Tibial artery (tissue), 4 donors: ENCODE data around the gene SLC13A4.
"Not testable (repeated sequence)": the region's sequence is repeated elsewhere in the genome, so short reads cannot be mapped to it uniquely, and the experiment has no call there.

Experiments
- DNase-seq, 2 donors: peaks; one replicate each; pipeline ENCODE4 v3.0.0-alpha.2; 2019
- H3K27ac ChIP-seq, 2 donors: fragments of 200-600 bp; sonication (generic) in 1 of 2; 1 replicate in 1 of 2; 2 replicates in 1 of 2; pipeline ENCODE4 v1.5.1; 2018 to 2019; ENCODE audit warnings: mild to moderate bottlenecking in 1 of 2
- H3K27me3 ChIP-seq, 2 donors: fragments of 200-600 bp; sonication (generic) in 1 of 2; one replicate each; pipeline versions ENCODE4 v1.5.1 to v1.6.0; 2016 to 2019
- H3K36me3 ChIP-seq, 3 donors: fragments of 200-600 bp; sonication (generic) in 2 of 3; one replicate each; pipeline ENCODE4 v1.5.1; 2016 to 2019; ENCODE audit warnings: mild to moderate bottlenecking in 2 of 3
- H3K4me1 ChIP-seq, 4 donors: fragments of 200-600 bp; sonication (generic) in 2 of 4; 1 replicate in 3 of 4; 2 replicates in 1 of 4; pipeline ENCODE4 v1.5.1; 2016 to 2019
- H3K4me3 ChIP-seq, 2 donors: fragments of 200-600 bp; sonication (generic) in 1 of 2; 1 replicate in 1 of 2; 2 replicates in 1 of 2; pipeline ENCODE4 v1.5.1; 2018 to 2019; ENCODE audit warnings: mild to moderate bottlenecking in 2 of 2
- H3K9me3 ChIP-seq, 3 donors: fragments of 200-600 bp; sonication (generic) in 1 of 3; one replicate each; pipeline ENCODE4 v1.5.1; 2016 to 2019
- CTCF ChIP-seq, 2 experiments: fragments of 200-600 bp in 1 of 2; fragments of 450-650 bp in 1 of 2; IDR thresholded peaks; one replicate each; pipeline ENCODE4 v1.5.1; 2017 to 2019; ENCODE audit warnings: antibody characterized with exemption in 2 of 2, mild to moderate bottlenecking in 1 of 2, moderate library complexity in 1 of 2
- intact Hi-C: fragments of 100-400 bp; cut with DNase I; formaldehyde crosslinking; loops from one replicate; pipeline ENCODE4 v1.15.0; 2023; ENCODE audit warnings: low total_unique reads

SLC13A4 gene

GRCh38 chr7:135644154-135644553 is 83.8 kb downstream of the SLC13A4 start:
- peaks cover 11 to 72% (median 47%) of the 10 kb centered on the region in 3 donors for H3K36me3 ChIP-seq
- H3K4me1 ChIP-seq = no peaks in the 10 kb centered on the region
- H3K4me3 ChIP-seq = no peak overlapping the region
- no peak overlapping the region for H3K27ac ChIP-seq
- no peaks in the 10 kb centered on the region for H3K27me3 ChIP-seq
- intact Hi-C loops = loop anchor here (10.0 kb wide), 1 partner anchor 359 kb away; no protein-coding TSS in a partner anchor
- DNase-seq = no peak
- TF ChIP-seq CTCF (IDR thresholded peaks at IDR 0.05) = no peak
- no peaks in the 10 kb centered on the region for H3K9me3 ChIP-seq

GRCh38 chr7:135639690-135640089 is 88.3 kb downstream of the SLC13A4 start:
- H3K27ac ChIP-seq, H3K9me3 ChIP-seq, DNase-seq, H3K27me3 ChIP-seq, H3K4me3 ChIP-seq, H3K4me1 ChIP-seq: not testable (repeated sequence)
- intact Hi-C loops = loop anchor here (10.0 kb wide), 1 partner anchor 355 kb away; no protein-coding TSS in a partner anchor
- H3K36me3 ChIP-seq = peaks cover 31 to 92% (median 52%) of the 10 kb centered on the region in 3 donors

- Histone ChIP-seq H3K4me3 (no peak overlapping the region), H3K4me1 (no peaks in the 10 kb centered on the region), H3K9me3 (no peaks in the 10 kb centered on the region), H3K27ac (no peak overlapping the region), H3K36me3 (peaks cover 38 to 94% (median 61%) of the 10 kb centered on the region in 3 donors), H3K27me3 (no peaks in the 10 kb centered on the region)
- no peak for TF ChIP-seq CTCF (IDR thresholded peaks at IDR 0.05)
- intact Hi-C loops = no loop called here
- DNase-seq = no peak
These were observed 93.7 kb downstream of the SLC13A4 start for GRCh38 chr7:135634191-135634878.
